DMS79 (cell line): ENCODE measurements around the gene RAB26.
A peak's percentile ranks its signal among the peaks of the same experiment; 100 is the strongest.

ENCODE experiments used
- DNase-seq: peaks from one replicate; lab custom pipeline; 2025; lab: John Stamatoyannopoulos, UW

RAB26 gene

DNA sequence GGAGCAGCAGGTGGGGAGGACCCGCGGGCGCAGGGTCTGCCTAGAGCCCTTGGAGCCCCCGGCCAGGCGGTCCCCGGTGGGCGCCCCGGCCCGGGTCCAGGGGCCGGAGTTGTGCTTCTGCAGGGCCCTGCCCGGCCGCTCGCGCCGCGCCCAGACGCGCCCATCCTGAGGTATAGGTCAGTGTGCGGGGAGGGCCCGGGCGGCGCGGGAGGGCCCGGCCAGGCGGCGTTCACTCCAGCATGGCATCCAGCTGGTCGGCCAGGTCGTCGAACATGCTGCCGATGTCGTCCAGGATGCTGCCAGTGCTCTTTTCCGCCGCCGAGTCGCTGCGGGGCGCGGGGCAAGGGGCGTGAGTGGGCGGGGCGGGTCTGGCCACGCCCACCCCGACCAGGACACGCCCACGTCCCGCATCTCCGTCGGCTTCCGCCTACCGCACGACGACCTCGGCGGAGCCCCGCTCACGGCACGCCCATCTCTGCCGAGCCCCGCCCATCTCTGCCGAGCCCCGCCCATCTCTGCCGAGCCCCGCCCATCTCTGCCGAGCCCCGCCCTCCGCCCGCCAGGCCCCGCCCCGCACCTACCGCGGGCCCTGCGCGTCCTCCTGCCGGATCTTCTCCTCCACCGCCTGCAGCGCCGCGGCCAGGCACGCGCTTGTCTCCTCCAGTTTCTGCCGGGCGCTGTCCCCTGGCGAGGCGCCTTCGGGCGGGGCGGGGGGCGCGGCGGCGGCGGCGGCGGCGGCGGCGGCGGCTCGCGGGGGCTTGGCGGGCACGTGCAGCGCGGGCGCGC, 30.1 kb downstream of the RAB26 start:
- no peak for DNase-seq

GRCh38 chr16:2179107-2179501, 30.7 kb downstream of the RAB26 start:
- no peak for DNase-seq

DNA sequence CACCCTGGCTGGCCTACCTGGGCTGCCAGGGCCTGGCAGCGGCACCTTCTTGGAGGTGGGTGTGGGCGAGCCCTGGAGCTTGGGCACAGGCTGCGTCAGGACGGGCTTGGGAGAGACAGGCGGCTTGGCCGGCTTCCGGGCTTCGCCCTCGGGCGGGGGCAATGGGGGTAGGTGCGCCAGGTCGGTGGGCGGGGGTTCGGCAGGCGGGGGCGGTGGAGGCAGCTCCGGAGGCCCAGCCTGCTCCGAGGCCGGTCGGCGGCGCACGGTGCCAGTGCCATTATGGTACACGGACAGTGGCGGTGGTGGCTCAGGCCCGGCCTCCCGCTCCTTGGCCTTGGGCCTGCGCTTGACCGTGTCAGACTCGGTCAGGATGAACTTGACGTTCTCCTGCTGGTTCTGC, 31.2 kb downstream of the RAB26 start:
- DNase-seq = no peak

- DNase-seq = no peak
Observed at GRCh38 chr16:2180461-2180860, 32.0 kb downstream of the RAB26 start.

DNA sequence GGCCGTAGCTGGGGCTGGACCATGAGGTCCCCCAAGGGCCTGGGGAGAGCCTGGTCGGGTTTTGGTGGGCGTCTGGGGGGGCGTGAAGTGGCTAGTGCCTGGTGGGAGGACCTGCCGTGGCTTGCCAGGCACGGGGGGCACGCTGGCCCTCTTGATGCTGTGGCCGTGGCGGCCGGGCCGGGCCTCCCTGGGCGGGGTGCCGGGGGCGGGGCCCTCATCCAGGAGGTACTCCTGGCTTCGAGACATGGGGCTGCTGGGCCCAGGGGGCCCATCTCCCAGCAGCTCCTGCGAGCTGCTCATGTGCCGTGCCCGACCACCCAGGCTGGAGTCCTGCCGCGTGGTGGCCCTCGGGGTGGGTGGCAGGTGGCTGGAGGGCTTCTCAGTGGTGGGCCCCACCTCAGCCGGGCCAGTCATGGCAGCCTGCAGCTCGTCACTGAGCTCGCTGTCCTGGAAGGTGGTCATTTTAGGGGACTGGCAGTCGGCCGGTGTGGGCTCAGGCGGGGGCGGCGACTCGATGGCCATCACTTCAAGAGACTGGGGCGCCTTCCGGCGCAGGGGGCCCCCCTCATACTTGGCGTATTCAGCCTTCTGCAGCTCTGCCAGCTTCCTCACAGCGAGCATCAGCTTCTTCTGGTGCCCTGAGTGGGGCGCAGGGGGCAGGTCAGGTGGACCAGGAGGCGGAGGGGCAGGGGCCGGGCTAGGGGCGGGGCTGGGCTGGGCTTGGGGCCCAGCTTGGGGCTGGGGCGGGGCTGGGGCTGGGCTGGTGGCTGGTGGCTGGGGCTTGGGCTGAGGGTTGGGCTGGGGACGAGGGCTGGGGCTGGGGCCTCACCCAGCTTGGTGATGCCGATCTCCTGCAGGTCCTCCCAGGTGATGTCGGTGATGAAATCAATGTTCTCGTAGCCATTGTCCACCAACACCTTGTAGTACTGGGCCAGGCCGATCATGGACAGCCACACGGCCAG, 32.8 kb downstream of the RAB26 start:
- DNase-seq = no peak

DNA sequence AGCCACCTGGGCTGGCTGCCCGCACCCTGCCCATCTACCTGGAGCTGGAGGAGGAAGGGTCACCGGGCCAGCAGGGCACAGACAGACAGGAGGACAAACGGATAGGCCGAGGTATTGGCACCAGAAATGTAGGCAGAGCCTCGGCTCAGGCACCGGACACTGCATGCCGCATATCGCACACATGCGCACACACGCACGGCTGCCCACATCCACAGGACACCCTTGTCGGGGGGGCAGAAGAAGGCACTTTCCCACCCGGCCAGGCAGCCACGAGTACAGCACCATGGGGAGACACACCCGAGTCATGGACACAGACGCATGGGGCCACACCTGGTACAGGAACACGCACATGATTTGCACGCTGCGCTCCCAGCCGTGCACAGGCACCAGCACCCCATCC, 33.5 kb downstream of the RAB26 start:
- DNase-seq = no peak

- DNase-seq = no peak
Observed at GRCh38 chr16:2183671-2184070, 35.2 kb downstream of the RAB26 start.

- DNase-seq = no peak
Observed at GRCh38 chr16:2184346-2184745, 35.9 kb downstream of the RAB26 start.

GRCh38 chr16:2184962-2185361, 36.5 kb downstream of the RAB26 start:
- DNase-seq = no peak

DNA sequence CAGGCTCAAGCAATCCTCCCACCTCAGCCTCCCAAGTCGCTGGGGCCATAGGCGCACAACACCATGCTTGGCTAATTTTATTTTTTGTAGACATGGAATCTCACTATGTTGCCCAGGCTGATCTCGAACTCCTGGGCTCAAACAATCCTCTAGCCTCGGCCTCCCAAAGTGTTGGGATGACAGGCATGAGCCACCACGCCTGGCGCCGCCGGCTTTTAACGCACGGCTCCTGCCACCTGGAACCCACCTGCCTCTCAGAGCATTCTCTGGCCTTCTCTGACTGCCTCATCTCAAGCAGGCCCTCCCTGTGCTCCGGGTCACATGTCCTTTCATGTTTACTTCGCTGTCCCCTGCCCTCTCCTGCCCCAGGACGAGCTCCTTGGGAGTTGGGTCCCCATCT, 37.6 kb downstream of the RAB26 start:
- DNase-seq = no peak

- no peak for DNase-seq
Observed at GRCh38 chr16:2186505-2186904, 38.1 kb downstream of the RAB26 start.

DNA sequence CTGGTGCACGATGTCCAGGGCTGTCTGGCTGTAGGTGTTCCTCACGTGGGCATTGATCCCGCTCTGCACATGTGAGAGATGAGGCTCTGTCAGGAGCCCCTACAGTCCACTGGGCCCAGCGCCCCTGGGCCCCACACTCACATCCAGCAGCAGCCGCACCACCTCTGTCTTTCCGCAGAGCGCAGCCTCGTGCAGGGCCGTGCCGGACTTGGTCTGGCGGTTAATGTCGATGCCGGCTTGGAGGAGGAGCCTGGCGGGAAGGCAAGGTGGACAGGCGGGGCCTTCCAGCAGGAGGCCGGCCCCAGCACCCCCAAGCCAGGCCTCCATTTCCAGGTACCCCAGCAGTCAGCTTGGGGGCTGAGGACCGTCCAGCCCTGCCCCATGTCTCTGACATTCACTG, 38.8 kb downstream of the RAB26 start:
- DNase-seq = no peak

DNA sequence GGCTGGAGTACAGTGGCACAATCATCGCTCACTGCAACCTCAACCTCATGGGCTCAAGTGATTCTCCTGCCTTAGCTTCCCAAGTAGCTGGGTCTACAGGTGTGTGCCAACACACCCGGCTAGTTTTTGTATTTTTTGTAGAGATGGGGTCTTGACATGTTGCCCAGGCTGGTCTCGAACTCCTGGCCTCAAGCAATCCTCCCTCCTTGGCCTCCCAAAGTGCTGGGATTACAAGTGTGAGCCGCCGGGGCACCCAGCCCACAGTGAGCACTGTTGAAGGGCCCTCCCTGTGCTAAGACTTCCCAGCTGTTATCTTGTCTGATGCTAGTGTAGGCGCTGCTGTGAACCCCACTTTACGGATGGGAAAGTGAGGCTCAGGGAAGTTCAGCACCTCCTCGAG, 40.0 kb downstream of the RAB26 start:
- DNase-seq = no peak

DNA sequence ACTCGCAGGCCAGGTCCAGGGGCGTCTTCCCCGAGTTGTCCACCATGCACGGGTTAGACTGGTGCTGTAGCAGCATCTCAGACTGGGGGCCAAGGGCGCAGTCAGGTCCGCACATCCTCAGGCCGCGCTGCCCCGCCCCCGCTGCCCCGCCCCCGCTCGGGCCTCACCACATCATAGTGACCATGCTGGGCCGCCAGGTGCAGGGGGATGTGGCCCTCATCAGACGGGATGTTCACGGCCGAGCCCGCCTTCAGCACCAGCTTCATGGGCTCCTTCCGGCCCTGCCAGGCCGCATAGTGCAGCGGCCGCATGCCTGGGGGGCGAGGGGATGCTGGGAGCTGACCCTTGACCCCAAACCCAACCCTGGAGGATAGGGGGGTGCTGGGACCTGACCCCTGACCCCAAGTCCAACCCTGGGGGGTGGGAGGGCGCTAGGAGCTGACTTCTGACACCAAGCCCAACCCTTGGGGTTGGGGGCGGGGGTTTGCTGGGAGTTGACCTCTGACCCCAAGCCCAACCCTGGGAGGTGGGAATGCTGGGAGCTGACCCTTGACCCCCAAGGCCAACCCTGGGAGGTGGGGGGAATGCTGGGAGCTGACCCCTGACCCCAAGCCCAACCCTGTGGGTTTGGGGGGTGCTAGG, 40.9 kb downstream of the RAB26 start:
- no peak for DNase-seq

GRCh38 chr16:2190002-2190658, 41.7 kb downstream of the RAB26 start:
- DNase-seq = no peak

GRCh38 chr16:2190659-2191445, 42.4 kb downstream of the RAB26 start:
- DNase-seq = no peak

DNA sequence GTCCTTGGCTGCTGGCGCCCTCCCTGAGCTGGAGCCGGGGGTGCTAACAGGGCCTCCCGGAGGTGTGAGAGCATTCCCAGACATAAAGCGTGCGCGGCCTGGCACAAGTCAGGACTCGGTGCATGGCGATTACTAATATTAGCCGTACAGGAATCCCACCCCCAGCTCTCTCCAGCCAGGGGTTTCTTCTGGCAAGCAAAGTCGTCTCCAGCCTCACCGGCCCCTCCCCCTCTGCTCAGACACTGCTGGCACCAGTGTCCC, 43.0 kb downstream of the RAB26 start:
- DNase-seq = no peak

DNA sequence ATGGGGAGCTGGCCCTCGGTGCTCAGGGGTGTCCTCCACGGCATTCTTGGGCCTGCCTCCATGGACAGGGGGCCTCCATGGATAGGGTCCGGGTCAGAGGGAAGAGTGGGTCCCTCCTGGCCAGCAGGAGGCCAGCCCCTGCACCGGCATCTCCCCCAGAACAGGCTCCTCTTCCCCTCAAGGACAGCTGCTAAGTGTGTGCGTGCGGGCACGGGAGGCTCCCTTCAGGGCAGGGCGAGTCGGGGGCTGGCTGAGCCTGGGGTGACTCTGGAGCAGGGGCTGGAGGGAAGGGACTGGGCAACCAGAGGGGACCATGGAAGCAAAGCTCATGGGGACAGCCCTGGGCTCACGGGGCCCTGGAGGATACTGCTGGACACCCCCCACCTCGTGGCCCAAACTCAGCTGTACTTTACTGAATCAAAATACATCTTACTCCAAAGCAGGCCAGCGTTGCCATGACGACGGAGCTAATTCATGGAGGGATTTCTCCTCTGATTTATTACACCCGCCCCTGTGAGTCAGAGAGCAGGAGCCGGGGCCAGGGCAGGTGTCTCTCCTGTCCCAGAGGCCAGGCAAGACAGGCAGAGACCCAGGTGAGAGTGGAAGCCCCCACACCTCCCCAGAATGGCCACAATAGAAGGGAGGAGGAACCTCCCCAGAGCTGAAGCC, 45.9 kb downstream of the RAB26 start:
- no peak for DNase-seq

GRCh38 chr16:2194852-2195321, 46.5 kb downstream of the RAB26 start:
- DNase-seq = peak; percentile 68

- DNase-seq = no peak
Observed at GRCh38 chr16:2195322-2196161, 47.1 kb downstream of the RAB26 start.
